GM21529 (cell line): Measurements from ENCODE around the gene FGD6.
"Not testable (repeated sequence)": the region's sequence is repeated elsewhere in the genome, so short reads cannot be mapped to it uniquely, and the experiment has no call there.

Experiments
- ATAC-seq: cut with Tn5 transposase; IDR thresholded peaks from one replicate; pipeline ENCODE4 v1.9.1; 2021; ENCODE audit not compliant: unreplicated experiment

Gene FGD6

DNA sequence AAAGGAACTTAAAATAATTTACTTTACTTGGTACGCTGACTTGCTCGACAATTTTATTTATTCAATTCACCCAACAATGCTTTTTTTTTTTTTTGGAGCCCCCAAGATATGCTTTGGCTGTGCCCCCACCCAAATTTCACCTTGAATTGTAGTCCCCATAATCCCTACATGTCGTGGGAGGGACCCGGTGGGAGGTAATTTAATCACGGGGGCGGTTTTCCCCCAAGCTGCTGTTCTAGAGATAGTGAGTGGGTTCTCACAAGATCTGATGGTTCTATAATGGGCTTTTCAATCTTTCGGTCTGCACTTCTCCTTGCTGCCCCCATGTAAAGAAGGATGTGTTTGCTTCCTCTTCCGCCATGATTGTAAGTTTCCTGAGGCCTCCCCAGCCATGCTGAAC lies 10.4 kb downstream of the FGD6 start:
- ATAC-seq: no peak

DNA sequence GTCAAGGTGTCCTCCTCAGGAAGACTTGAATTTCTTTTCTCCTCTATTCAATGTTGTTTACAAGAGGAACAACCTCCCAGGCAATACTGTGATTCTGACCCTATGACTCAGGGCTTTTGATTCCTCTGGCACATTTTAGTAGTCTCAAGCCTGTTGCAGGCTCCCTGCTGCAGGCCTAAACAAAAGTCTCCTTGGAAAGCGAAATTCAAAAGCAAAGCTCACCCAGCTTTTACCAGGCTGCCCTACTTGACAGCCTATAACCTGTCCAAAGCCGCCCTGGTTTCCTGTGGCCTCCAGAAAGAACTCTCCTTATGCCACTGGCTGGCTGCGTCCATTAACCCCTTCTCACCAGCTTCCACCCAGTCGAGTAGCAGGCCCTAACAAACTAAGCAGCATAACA lies 11.6 kb downstream of the FGD6 start:
- no peak for ATAC-seq

DNA sequence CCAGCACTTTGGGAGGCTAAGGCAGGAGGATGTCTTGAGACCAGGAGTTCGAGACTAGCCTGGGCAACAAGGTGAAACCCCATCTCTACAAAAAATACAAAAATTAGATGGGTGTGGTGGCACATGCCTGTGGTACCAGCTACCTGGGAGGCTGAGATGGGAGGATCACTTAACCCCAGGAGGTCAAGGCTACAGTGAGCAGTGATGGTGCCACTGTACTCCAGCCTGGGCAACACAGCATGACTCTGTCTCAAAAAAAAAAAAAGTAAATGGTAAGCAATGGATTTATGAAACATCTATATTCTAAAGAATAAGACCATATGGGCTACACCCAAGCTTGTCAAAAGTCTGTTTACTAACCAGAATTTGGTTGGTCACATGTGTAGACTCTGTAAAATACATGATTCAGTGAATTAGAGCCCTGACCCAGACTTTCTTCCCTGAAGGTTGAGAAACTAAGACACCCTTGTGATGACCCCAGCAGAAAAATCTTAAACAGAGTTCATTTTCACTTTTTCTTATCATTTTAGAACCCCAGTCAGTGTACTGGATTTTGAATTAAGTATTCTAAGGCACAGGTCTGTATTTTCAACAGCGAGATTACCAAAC lies 12.1 kb downstream of the FGD6 start:
- no peak for ATAC-seq

DNA sequence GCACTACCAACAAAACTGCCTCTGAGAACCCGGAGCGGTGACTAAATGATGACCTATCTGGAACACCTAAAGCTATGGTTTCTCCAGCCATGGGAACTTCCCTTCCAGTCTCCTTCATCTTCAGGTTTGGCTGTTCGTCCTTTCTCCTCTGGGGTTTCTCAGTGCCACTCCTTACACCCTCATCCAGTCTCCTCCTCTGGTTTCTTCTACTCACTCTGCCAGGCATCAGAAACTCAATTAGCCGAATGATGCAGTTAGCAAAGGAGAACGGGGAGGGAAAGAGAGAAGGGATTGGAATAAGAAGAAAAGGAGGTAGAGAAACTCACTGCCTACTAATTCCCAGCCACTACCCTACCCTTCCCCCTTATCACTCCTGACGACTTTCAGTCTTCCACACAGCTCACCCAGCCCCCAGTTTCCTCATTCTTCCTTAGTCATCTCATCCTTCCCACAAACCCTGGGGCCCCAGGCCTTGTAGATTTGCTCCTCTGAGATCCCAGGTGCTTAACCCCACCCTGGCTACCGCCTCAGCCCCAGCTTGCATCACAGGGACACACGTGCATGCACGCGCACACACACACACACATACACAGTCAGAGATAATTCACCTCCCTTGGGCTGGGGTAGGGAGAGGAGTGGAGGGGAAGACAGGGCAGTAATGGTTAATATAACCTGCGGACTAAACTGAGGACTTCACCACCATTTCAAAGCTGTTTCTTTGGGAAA lies 13.0 kb downstream of the FGD6 start:
- no peak for ATAC-seq

DNA sequence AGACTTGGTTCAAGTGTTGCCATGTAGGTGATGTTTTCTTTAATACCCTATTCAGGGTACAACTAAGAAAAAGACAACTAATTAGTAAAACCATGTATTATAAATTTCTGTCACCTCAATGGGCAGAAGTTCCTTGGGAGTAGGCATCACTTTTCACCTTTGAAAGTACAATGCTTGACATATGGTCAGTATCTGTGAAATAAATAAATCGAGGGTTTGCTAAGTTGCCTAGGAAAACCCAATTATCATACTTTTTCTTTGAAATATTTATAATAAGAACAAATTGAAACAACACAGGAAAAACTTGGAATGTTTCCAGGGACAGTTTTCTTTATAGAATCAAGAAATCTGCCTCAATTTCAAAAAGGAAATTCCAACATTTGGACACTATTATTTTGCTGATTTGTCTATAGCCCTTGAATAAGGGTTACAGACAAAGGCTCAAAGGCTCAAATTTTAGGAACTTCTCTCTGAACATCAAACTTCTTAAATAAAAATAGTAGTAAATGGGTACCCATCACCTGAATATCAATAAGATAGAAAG lies 13.7 kb downstream of the FGD6 start:
- ATAC-seq: no peak

DNA sequence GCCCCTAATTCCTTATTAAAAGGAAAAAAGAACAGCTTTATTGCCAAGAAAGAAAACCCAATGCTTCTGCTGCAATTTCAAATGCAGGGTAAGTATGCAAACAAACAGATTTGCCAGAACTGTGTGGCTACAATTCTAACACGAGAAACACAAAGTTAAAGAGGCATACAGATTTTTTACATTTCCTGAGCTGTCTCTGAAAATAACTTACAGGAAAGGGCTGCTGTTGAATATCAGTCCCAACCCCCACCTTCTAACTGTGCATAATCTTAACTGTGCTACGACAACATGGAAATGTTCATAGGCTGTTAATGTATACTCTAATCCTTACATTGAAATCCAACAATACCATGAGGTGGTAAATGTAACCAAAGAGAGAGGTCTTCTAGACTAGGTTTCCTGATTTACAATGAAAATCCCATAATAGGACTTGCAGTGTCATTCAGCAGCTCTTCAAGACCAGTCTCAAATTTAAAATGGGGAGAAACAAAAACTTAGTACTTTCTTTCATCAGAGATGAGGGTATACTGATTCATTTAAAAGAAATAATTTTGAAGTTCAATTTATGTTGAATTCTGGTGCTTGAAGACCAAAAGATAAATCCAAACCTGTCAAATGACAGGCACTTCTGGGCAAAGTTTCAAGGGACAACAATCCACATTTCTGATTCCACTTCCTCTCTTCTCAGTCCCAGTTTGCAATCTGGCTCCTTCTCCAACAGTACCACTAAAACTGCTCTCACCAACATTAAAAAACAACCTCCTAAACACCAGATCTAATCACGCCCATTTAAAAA lies 14.4 kb downstream of the FGD6 start:
- ATAC-seq: no peak

DNA sequence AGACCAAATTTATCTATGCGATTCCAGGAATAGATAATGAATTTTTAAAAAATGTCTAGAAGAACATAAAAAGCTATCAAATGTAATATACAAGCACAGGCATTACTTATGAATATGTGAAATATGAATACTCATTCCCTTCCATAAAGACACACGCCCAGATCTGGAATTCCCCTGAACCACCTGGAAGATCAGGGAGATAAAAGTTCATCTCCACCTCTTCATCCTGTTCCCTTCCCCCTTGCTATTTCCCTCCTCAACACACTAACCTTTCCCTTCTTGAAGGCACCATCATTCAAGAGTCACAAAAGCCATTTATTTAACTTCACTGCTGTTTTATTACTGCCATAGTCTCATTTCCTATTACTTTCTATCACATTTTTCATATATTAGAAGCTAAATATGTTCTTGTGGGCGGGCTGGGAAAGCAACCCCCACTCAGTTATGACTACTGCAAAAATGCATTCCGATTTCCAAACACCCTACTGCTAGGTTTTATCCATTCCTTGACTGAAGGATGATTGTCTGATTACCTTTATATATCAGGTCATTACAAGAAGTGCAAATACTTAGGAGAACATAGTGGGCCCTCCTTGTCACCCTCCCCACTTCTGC lies 16.1 kb downstream of the FGD6 start:
- ATAC-seq: no peak

DNA sequence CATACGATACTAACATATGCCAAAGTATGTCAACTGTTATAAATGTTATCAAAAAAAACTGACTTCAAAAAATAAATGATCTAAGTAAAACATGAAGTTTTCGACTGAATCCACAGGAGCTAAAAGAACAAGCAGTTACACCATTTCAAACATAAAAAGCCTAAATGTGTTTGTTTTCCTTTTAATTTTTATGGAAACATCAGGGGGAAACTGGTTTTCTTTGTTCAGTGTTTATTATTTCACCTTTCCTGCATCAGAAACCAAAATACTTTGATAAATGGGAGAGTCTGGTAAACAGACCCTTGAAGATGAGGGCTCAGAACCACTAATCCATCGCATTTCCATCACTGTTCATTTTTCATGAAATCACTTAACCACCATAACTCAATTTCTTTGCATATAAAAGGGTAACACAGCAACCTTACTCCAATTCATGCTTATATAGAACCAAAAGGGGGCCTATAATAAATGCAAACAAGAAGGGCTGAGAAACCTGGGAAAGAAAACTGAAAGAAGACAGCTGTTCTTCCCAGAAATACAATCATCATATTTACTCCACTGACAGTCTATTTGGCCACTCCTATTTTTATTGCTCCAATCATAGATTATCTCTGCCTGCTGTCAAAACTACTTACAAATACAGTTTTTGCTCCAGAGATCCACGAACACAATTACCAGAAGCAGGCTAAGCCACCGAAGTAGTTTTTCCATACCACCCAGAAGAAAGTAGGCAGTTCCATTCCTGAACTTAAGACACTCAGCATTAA lies 17.0 kb downstream of the FGD6 start:
- ATAC-seq: no peak

DNA sequence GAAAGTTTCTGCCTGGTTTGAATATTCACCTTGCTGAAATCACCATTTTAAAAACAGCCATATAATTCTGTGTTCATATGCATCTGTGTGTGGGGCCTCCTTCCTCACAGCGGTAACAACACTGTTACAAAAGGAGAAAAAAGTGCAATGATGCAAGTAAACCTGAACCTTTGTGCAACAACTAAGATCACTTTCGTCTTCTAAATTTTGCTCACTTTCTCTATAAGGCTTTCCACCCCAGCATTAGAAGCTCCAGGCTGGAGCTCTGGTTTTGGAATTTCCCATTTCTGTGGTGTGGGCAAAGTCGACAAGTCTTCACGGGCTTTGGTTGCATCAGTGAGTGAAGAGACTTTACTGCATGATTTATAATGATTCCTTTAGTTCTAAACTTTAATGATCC lies 18.4 kb downstream of the FGD6 start:
- ATAC-seq: peak; percentile 69

DNA sequence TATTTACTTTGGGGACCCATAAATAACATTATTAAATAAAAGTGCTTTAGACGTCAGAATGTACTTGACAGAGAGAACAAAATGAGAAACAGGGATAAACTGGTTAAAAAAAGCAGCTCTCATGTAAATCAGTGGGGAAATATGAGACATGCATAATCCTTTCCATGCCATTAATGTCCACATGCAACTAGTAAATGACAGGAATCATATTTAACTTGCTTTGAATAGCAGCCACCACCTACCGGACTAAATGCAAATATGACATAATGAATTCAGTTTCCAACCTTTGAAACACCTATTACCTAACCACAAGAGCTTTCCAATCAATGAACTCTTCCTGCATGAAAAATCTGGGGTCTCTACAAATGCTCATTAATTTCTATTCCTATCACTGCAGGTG lies 19.6 kb downstream of the FGD6 start:
- no peak for ATAC-seq

DNA sequence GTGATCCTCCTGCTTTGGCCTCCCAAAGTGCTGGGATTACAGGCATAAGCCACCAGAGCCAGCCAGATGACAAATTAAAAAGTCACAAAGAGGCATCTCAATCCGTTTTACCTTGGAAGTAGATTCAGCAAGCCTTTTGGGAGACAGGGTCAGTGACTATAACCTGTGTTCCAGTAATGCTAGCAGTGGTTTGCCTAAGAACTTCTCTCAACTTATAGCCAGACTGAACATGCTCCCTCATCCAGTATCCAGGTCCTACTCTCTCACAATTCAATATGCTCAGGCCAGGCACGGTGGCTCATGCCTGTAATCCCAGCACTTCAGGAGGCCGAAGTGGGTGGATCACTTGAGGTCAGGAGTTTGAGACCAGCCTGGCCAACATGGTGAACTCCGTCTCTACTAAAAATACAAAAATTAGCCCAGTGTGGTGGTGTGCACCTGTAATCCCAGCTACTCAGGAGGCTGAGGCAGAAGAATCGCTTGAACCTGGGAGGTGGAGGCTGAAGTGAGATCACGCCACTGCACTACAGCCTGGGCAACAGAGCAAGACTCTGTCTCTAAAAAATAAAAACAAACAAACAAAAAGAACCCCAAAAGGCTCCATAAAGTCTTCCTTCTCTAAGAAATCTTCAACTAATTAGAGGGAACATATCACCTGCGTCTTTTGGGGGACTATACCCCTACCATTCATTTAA lies 20.2 kb downstream of the FGD6 start:
- not testable (repeated sequence) for ATAC-seq

DNA sequence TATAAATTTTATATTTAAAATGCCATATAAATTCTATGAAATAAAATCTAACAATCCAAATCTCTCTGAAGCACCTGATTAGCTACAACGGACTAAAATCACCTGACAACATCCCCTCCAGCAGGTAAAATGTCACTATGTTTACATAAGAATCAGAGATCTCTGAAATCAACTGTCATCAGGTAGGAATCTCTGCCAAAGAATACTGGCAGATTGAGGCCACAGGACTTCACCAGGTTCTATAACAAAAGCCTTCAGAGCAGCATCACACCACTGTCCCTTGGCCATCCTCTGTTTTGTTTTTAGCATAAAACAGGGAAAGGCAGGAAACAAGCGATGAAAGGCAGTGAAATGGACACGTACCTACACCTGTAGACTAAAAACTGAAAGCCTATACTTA lies 22.1 kb downstream of the FGD6 start:
- no peak for ATAC-seq

DNA sequence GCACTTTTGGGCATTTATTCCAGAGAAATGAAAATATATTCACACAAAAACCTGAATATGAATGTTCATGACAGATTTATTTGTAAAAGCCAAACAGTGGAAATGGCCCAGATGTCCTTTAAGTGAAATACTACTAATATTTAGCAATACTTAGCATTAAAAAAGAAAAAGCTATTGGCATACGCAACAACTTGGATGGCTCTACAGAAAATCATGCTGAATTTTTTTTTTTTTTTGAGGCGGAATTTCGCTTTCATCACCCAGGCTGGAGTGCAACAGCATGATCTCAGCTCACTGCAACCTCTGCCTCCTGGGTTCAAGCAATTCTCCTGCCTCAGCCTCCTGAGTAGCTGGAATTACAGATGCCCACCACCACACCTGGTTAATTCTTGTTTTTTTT lies 24.1 kb downstream of the FGD6 start:
- no peak for ATAC-seq

DNA sequence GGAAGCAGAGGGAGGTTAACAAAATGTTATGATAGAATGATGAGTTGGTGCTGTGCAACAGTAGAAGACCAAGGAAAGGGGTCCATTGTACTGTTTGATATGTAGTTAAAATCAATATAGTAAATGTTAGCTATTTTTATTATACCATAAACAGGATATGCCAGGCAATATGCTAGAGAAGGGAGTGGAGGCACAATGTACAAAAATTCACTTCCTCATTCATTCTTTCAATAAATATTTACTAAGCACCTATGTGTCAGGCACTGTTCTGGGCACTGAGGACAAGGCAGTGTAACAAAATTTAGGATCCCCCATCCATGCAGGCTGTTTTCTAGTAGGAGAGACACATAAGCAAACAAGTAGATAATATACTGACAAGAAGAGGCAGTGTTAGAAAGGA lies 25.0 kb downstream of the FGD6 start:
- no peak for ATAC-seq

DNA sequence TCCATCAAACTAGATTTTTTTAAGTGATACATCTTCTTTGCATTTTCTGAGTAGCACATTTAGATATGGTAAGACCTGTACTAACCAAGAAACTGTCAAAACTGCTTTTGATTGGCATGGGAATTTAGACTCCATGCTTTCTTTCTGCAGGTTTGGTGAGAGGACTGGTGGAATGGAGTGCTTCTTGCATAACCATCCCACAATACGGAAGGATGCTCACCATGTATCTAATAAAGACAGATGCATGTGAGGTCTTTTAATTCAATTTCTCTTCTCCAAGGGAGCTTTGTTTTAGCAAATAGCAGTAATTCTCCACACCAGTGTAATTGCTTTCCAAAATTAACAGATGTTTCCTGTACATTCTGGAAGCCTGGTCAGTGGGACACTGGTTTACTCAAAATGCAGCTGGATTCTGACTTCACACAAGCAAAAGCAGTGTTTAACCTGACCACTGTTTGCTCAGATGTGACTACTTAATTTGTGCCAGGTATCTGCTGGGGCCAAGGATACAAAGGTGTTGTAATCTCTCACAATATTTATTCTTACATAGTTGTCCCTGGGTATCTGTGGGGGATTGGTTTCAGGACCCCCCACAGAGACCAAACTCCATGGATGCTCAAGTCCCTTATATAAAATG lies 26.1 kb downstream of the FGD6 start:
- ATAC-seq: no peak

DNA sequence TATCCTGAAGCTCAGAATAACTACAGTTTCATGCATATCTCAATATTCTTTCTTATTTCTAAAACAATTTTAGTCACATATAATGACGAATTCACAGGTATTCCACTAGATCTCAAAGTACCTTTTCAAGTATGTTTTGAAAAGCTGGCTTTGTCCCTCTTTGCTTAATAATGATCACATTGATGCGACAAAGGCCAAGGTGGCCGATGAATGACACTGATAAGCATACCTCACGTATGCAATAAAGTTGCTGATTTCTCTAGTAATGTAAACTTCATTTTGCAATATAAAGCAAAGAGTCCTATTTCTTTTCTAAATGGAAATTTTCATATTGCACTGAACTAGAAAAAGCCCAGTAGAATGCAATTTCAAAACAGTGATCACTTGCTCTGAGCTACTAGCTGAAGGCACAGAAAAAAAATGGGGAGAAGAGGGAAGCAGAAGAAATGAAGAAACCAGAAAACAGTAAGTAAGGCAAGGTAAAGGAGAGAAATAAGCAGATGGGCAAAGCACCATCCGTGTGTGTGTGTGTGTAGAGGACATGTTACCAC lies 29.3 kb downstream of the FGD6 start:
- no peak for ATAC-seq

DNA sequence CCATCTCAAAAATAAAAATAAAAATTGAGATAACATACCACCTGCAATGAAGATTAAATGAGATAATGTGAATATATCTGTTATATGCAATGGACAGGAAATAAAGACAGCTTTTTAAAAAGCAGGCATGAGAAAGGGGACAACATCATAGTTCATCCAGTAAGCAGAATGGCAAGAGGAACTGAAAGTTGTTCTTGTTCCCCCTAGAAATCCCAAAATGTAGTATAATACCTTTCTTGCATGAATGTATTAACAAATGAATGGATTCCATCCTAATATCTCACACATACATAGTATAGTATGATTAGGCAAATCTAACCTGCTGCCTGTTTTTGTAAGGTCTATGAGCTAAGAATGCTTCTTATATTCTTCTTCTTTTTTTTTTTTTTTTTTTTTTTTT lies 31.4 kb downstream of the FGD6 start:
- no peak for ATAC-seq

DNA sequence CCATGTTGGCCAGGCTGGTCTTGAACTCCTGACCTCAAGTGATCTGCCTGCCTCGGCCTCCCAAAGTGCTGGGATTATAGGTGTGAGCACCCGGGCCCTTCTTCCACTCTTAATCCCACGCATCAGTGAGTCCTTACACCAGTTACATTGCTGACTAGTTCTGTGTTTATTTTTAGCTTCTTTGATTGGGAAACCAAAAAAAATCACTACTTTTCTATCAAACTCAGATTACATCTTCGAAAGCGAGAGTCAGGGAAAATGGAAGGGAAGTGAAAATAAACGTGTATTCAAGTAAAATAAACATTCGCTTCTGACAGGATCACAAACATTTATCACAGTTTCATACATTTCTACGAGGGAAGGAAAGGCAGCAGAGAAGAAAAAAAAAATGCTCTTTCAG lies 32.2 kb downstream of the FGD6 start:
- ATAC-seq: no peak

DNA sequence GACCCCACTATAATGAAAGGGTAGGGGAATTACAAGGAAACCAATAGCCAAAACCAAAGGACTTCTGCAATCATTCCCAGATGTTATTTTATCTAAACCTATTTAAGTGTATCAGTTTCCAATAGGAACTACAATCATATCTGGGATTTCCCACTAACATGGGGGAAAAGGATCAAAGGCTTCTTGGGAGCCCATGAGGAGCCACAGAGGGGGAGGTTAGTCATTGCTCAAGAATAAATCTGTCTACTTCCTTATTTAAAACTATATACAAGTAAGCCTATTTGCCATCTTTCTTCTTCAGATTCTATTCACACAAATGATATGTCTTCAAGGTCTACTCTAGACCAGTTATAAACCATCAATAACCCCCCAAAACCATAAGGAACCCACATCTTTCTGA lies 33.1 kb downstream of the FGD6 start:
- no peak for ATAC-seq
